ENCODE measurements around the gene PRKN.

PRKN gene

GRCh38 chr6:162262466-162263196 lies 464.9 kb downstream of the PRKN start:
- in situ Hi-C loops (cut with HindIII; ENCODE audit: low sequenced_read_pairs), result no loop called here
- no peak for TF ChIP-seq CTCF (IDR thresholded peaks at IDR 0.05; ENCODE audit: low read depth, low read length)
- no peak for DNase-seq (ENCODE audit: low read depth, low spot score)
- H3K4me3 ChIP-seq (ENCODE audit: low read depth, low read length), result no peak overlapping the region

- TF ChIP-seq CTCF (IDR thresholded peaks at IDR 0.05; ENCODE audit: low read depth, low read length), result no peak
- no peak overlapping the region for H3K4me3 ChIP-seq (ENCODE audit: low read depth, low read length)
- DNase-seq (ENCODE audit: low read depth, low spot score), result no peak
- in situ Hi-C loops (cut with HindIII; ENCODE audit: low sequenced_read_pairs), result no loop called here
Measured at GRCh38 chr6:162261598-162261997, 466.0 kb downstream of the PRKN start.

GRCh38 chr6:162260027-162260426 lies 467.5 kb downstream of the PRKN start:
- H3K4me3 ChIP-seq (ENCODE audit: low read depth, low read length), result no peak overlapping the region
- DNase-seq (ENCODE audit: low read depth, low spot score), result no peak
- no peak for TF ChIP-seq CTCF (IDR thresholded peaks at IDR 0.05; ENCODE audit: low read depth, low read length)
- in situ Hi-C loops (cut with HindIII; ENCODE audit: low sequenced_read_pairs), result no loop called here

GRCh38 chr6:162258647-162259046 lies 468.9 kb downstream of the PRKN start:
- DNase-seq (ENCODE audit: low read depth, low spot score), result no peak
- in situ Hi-C loops (cut with HindIII; ENCODE audit: low sequenced_read_pairs), result no loop called here
- no peak overlapping the region for H3K4me3 ChIP-seq (ENCODE audit: low read depth, low read length)
- TF ChIP-seq CTCF (IDR thresholded peaks at IDR 0.05; ENCODE audit: low read depth, low read length), result no peak

- in situ Hi-C loops (cut with HindIII; ENCODE audit: low sequenced_read_pairs), result no loop called here
Measured at GRCh38 chr6:162256361-162256760, 471.2 kb downstream of the PRKN start.

GRCh38 chr6:162251257-162251656 lies 476.3 kb downstream of the PRKN start:
- TF ChIP-seq CTCF (IDR thresholded peaks at IDR 0.05; ENCODE audit: low read depth, low read length), result peak; percentile 26
- H3K4me3 ChIP-seq (ENCODE audit: low read depth, low read length), result no peak overlapping the region
- in situ Hi-C loops (cut with HindIII; ENCODE audit: low sequenced_read_pairs), result no loop called here
- no peak for DNase-seq (ENCODE audit: low read depth, low spot score)

More at GRCh38 chr6:162256361-162256760, 471.2 kb downstream of the PRKN start:
- TF ChIP-seq CTCF (IDR thresholded peaks at IDR 0.05; ENCODE audit: low read depth, low read length), result no peak
- DNase-seq (ENCODE audit: low read depth, low spot score), result no peak
- H3K4me3 ChIP-seq (ENCODE audit: low read depth, low read length), result no peak overlapping the region

All from astrocyte of the spinal cord (primary cell).